Activated T-cell treated with anti-CD3 and anti-CD28 coated beads for 4 hours (primary cell): ENCODE results near the gene CAB39.
A peak's percentile ranks its signal among the peaks of the same experiment; 100 is the strongest.

Experiments
- DNase-seq: peaks from one replicate; pipeline ENCODE4 v3.0.0-alpha.2; 2020

Gene CAB39

GRCh38 chr2:230864605-230865306, 152.1 kb downstream of the CAB39 start, which contains the start of gene ITM2C:
Gene ITM2C, plus strand, starts transcription at chr2:230864942. Its CDS starts 84 bp downstream, at chr2:230865026.
- peak; percentile 58 for DNase-seq

- no peak for DNase-seq
Observed at GRCh38 chr2:230865307-230865765, 152.7 kb downstream of the CAB39 start.

GRCh38 chr2:230865766-230866755, 153.4 kb downstream of the CAB39 start:
- DNase-seq: no peak

- DNase-seq: peak; percentile 42
Observed at GRCh38 chr2:230866756-230867523, 154.3 kb downstream of the CAB39 start.

GRCh38 chr2:230868161-230868946, 155.7 kb downstream of the CAB39 start:
- no peak for DNase-seq

GRCh38 chr2:230868947-230869913, 156.6 kb downstream of the CAB39 start:
- no peak for DNase-seq

GRCh38 chr2:230869914-230870543, 157.4 kb downstream of the CAB39 start:
- DNase-seq: no peak
